Prostate gland (tissue), 2 donors: ENCODE data around the gene TMEM186. TPM values are rescaled to one million over a fixed set of nuclear protein-coding genes. Genes with fewer than 3 reads are reported as not detected.

Experiments used
- DNase-seq: peaks from one replicate; pipeline ENCODE4 v3.0.0-alpha.2; 2019; ENCODE audit warnings: low spot score
- H3K27ac ChIP-seq, 2 donors: fragments of 200-600 bp; sonication (generic); 2 replicates each; pipeline ENCODE4 v1.5.1; 2017 to 2019
- H3K27me3 ChIP-seq: fragments of 200-600 bp; sonication (generic); replicated peaks from 2 replicates; pipeline ENCODE4 v1.5.1; 2019; ENCODE audit not compliant: insufficient read depth
- H3K36me3 ChIP-seq, 2 donors: fragments of 200-600 bp; sonication (generic); 1 replicate in 1 of 2; 2 replicates in 1 of 2; pipeline versions ENCODE4 v1.5.1 to v1.8.1; 2017 to 2019
- H3K4me1 ChIP-seq: fragments of 200-600 bp; sonication (generic); replicated peaks from 2 replicates; pipeline ENCODE4 v1.5.1; 2019
- H3K4me3 ChIP-seq, 2 donors: fragments of 200-600 bp; sonication (generic); 2 replicates each; pipeline ENCODE4 v1.5.1; 2017 to 2019
- H3K9me3 ChIP-seq: fragments of 200-600 bp; sonication (generic); 2 replicates; pipeline ENCODE4 v1.5.1; 2017
- CTCF ChIP-seq, 4 experiments: fragments of 200-600 bp in 2 of 4; fragments of 450-650 bp in 2 of 4; sonication (generic) in 2 of 4; IDR thresholded peaks; 1 replicate in 3 of 4; 2 replicates in 1 of 4; pipeline ENCODE4 v1.5.1; 2016 to 2019; ENCODE audit warnings: antibody characterized with exemption in 4 of 4, mild to moderate bottlenecking in 2 of 4, moderate library complexity in 2 of 4
- POLR2A ChIP-seq: fragments of 450-650 bp; IDR thresholded peaks from one replicate; pipeline ENCODE4 v1.6.1; 2016; ENCODE audit warnings: antibody characterized with exemption, mild to moderate bottlenecking
- POLR2AphosphoS5 ChIP-seq: sonication (generic); formaldehyde crosslinking; IDR thresholded peaks from one replicate; pipeline ENCODE4 v1.6.1; 2017; ENCODE audit warnings: antibody characterized with exemption
- WGBS: methylation state at CpG from one replicate; pipeline ENCODE4 v1.1.5; 2018; 5-methylcytosine and 5-hydroxymethylcytosine counted together
- intact Hi-C: fragments of 100-400 bp; cut with DNase I; formaldehyde crosslinking; loops from one replicate; pipeline ENCODE4 v1.14.2; 2022
- total RNA-seq, 2 donors: library from RNA; depleted of rRNA; stranded (reverse); fragments of >200 nt; gene quantifications; one replicate each; pipeline ENCODE4 v1.1.0, GENCODE V29; 2016

The TMEM186 gene
- total RNA-seq, 2 donors from 2014 or later: 7.2 to 10.1 TPM

GRCh38 chr16:8768692-8769091, 28.7 kb downstream of the TMEM186 start:
- no peaks in the 10 kb centered on the region for H3K4me1 ChIP-seq
- no peaks in the 10 kb centered on the region for H3K27me3 ChIP-seq
- no peak for TF ChIP-seq POLR2AphosphoS5
- TF ChIP-seq POLR2A: no peak
- TF ChIP-seq CTCF (IDR thresholded peaks at IDR 0.05): no peak
- no peak overlapping the region for H3K4me3 ChIP-seq
- no peak overlapping the region for H3K27ac ChIP-seq
- intact Hi-C loops: no loop called here
- H3K9me3 ChIP-seq: no peaks in the 10 kb centered on the region
- H3K36me3 ChIP-seq: peaks cover 0 to 15% of the 10 kb centered on the region in 2 donors
- 76% methylated on average over 12 of the region's 12 CpGs for WGBS
- DNase-seq: no peak

- H3K27ac ChIP-seq: no peak overlapping the region
- no peak for TF ChIP-seq POLR2AphosphoS5
- no peak for TF ChIP-seq CTCF (IDR thresholded peaks at IDR 0.05)
- no peak for TF ChIP-seq POLR2A
- H3K9me3 ChIP-seq: no peaks in the 10 kb centered on the region
- no peaks in the 10 kb centered on the region for H3K27me3 ChIP-seq
- no peak for DNase-seq
- no peak overlapping the region for H3K4me3 ChIP-seq
- H3K36me3 ChIP-seq: peaks cover 0 to 15% of the 10 kb centered on the region in 2 donors
- intact Hi-C loops: no loop called here
- 97% methylated on average over 12 of the region's 12 CpGs for WGBS
- H3K4me1 ChIP-seq: no peaks in the 10 kb centered on the region
Observed at GRCh38 chr16:8768283-8768682, 29.2 kb downstream of the TMEM186 start.

- H3K27ac ChIP-seq: no peak overlapping the region
- no peaks in the 10 kb centered on the region for H3K9me3 ChIP-seq
- no peak overlapping the region for H3K4me3 ChIP-seq
- intact Hi-C loops: no loop called here
- TF ChIP-seq POLR2A (no peak), POLR2AphosphoS5 (no peak), CTCF (IDR thresholded peaks at IDR 0.05) (no peak)
- H3K4me1 ChIP-seq: no peaks in the 10 kb centered on the region
- DNase-seq: no peak
- WGBS: 98% methylated on average over 8 of the region's 8 CpGs
- H3K27me3 ChIP-seq: no peaks in the 10 kb centered on the region
- H3K36me3 ChIP-seq: peaks cover 0 to 10% of the 10 kb centered on the region in 2 donors
Observed at GRCh38 chr16:8767176-8767575, 30.3 kb downstream of the TMEM186 start.

- no peak for TF ChIP-seq CTCF (IDR thresholded peaks at IDR 0.05)
- no peak for TF ChIP-seq POLR2AphosphoS5
- no peak for TF ChIP-seq POLR2A
- intact Hi-C loops: no loop called here
- Histone ChIP-seq H3K27ac (no peak overlapping the region), H3K9me3 (no peaks in the 10 kb centered on the region), H3K4me3 (no peak overlapping the region), H3K27me3 (no peaks in the 10 kb centered on the region), H3K4me1 (no peaks in the 10 kb centered on the region), H3K36me3 (peaks cover 0 to 10% of the 10 kb centered on the region in 2 donors)
- DNase-seq: no peak
- 88% methylated on average over 18 of the region's 18 CpGs for WGBS
Observed at GRCh38 chr16:8764525-8765250, 32.8 kb downstream of the TMEM186 start.

- H3K27me3 ChIP-seq: no peaks in the 10 kb centered on the region
- no peak overlapping the region for H3K4me3 ChIP-seq
- peaks cover 0 to 9% of the 10 kb centered on the region in 2 donors for H3K36me3 ChIP-seq
- DNase-seq: no peak
- 67% methylated on average over 10 of the region's 10 CpGs for WGBS
- H3K4me1 ChIP-seq: no peaks in the 10 kb centered on the region
- H3K9me3 ChIP-seq: no peaks in the 10 kb centered on the region
- intact Hi-C loops: no loop called here
- H3K27ac ChIP-seq: no peak overlapping the region
- TF ChIP-seq POLR2A: no peak
- TF ChIP-seq POLR2AphosphoS5: no peak
- no peak for TF ChIP-seq CTCF (IDR thresholded peaks at IDR 0.05)
Observed at GRCh38 chr16:8763899-8764298, 33.5 kb downstream of the TMEM186 start.
